Measurements from ENCODE around the gene GCNT1.

GCNT1 gene

GRCh38 chr9:76525196-76525595 lies 66.2 kb downstream of the GCNT1 start:
- Histone ChIP-seq H3K79me2 (ENCODE audit: control insufficient read depth, low read length) (no peaks in the 10 kb centered on the region), H3K4me2 (ENCODE audit: low read length) (peak overlapping the region; percentile 13; the same call in 1 of the 2 replicates), H3K4me1 (ENCODE audit: control insufficient read depth, low read length) (peaks cover 27% of the 10 kb centered on the region), H3F3A (ENCODE audit: control insufficient read depth, insufficient read depth) (no peaks in the 10 kb centered on the region), H3K9me3 (ENCODE audit: control insufficient read depth, insufficient read depth, low read length) (peaks cover 8% of the 10 kb centered on the region; the same call in 1 of the 2 replicates), H3K27ac (ENCODE audit: low read depth, low read length) (no peak overlapping the region), H3K27me3 (ENCODE audit: control insufficient read depth, low read length) (no peaks in the 10 kb centered on the region), H3K9me2 (replicated peaks; ENCODE audit: control insufficient read depth, low read length) (no peaks in the 10 kb centered on the region), H3K36me3 (ENCODE audit: control insufficient read depth, low read length) (no peaks in the 10 kb centered on the region), H3K4me3 (ENCODE audit: low read length) (no peak overlapping the region), H4K20me1 (ENCODE audit: control insufficient read depth, insufficient read depth, low read depth, low read length) (no peaks in the 10 kb centered on the region)
- TF ChIP-seq EZH2phosphoT487 (IDR thresholded peaks at IDR 0.05; ENCODE audit: borderline replicate concordance, low read length), result no peak
- TF ChIP-seq CTCF (IDR thresholded peaks at IDR 0.05; ENCODE audit: low read depth, low read length, poor library complexity, severe bottlenecking), result no peak

GRCh38 chr9:76526026-76526425 lies 67.0 kb downstream of the GCNT1 start:
- Histone ChIP-seq H3K4me3 (ENCODE audit: low read length) (no peak overlapping the region), H3K9me2 (replicated peaks; ENCODE audit: control insufficient read depth, low read length) (no peaks in the 10 kb centered on the region), H3K27me3 (ENCODE audit: control insufficient read depth, low read length) (no peaks in the 10 kb centered on the region), H3K36me3 (ENCODE audit: control insufficient read depth, low read length) (no peaks in the 10 kb centered on the region), H3K4me1 (ENCODE audit: control insufficient read depth, low read length) (peaks cover 27% of the 10 kb centered on the region), H3K9me3 (ENCODE audit: control insufficient read depth, insufficient read depth, low read length) (peaks cover 8% of the 10 kb centered on the region; the same call in 1 of the 2 replicates), H3K79me2 (ENCODE audit: control insufficient read depth, low read length) (no peaks in the 10 kb centered on the region), H3K27ac (ENCODE audit: low read depth, low read length) (no peak overlapping the region), H4K20me1 (ENCODE audit: control insufficient read depth, insufficient read depth, low read depth, low read length) (no peaks in the 10 kb centered on the region), H3F3A (ENCODE audit: control insufficient read depth, insufficient read depth) (no peaks in the 10 kb centered on the region), H3K4me2 (ENCODE audit: low read length) (no peak overlapping the region)
- TF ChIP-seq CTCF (IDR thresholded peaks at IDR 0.05; ENCODE audit: low read depth, low read length, poor library complexity, severe bottlenecking) (no peak), EZH2phosphoT487 (IDR thresholded peaks at IDR 0.05; ENCODE audit: borderline replicate concordance, low read length) (no peak)

GRCh38 chr9:76528056-76528455 lies 69.1 kb downstream of the GCNT1 start:
- Histone ChIP-seq H3K9me3 (ENCODE audit: control insufficient read depth, insufficient read depth, low read length) (peaks cover 8% of the 10 kb centered on the region; the same call in 1 of the 2 replicates), H3K4me2 (ENCODE audit: low read length) (no peak overlapping the region), H3K79me2 (ENCODE audit: control insufficient read depth, low read length) (no peaks in the 10 kb centered on the region), H3K4me3 (ENCODE audit: low read length) (no peak overlapping the region), H3K27ac (ENCODE audit: low read depth, low read length) (no peak overlapping the region), H3K27me3 (ENCODE audit: control insufficient read depth, low read length) (no peaks in the 10 kb centered on the region), H3K9me2 (replicated peaks; ENCODE audit: control insufficient read depth, low read length) (no peaks in the 10 kb centered on the region), H3K4me1 (ENCODE audit: control insufficient read depth, low read length) (peaks cover 17% of the 10 kb centered on the region), H3F3A (ENCODE audit: control insufficient read depth, insufficient read depth) (no peaks in the 10 kb centered on the region), H3K36me3 (ENCODE audit: control insufficient read depth, low read length) (no peaks in the 10 kb centered on the region), H4K20me1 (ENCODE audit: control insufficient read depth, insufficient read depth, low read depth, low read length) (no peaks in the 10 kb centered on the region)
- TF ChIP-seq EZH2phosphoT487 (IDR thresholded peaks at IDR 0.05; ENCODE audit: borderline replicate concordance, low read length), result no peak
- TF ChIP-seq CTCF (IDR thresholded peaks at IDR 0.05; ENCODE audit: low read depth, low read length, poor library complexity, severe bottlenecking), result no peak

All from DOHH2 (cell line).